H1 (cell line): Measurements from ENCODE around the gene NPFF. TPM values are rescaled to one million over a fixed set of nuclear protein-coding genes. Genes with fewer than 3 reads are reported as not detected.

ENCODE experiments used
- CTCF ChIA-PET: fragments of 300-600 bp; sonication (Branson Sonifier 250); formaldehyde crosslinking; loops from one replicate; lab custom pipeline; 2021; ENCODE audit not compliant: partially characterized antibody; lab: Charles Lee
- POLR2A ChIA-PET: fragments of 300-600 bp; sonication (Branson Sonifier 250); formaldehyde crosslinking; loops from one replicate; lab custom pipeline; 2021; ENCODE audit warnings: inconsistent platforms; ENCODE audit not compliant: partially characterized antibody; lab: Charles Lee
- DNase-seq, 2 experiments: peaks; one replicate each; pipeline versions ENCODE4 v3.0.0 to v3.0.0-alpha.2; 2010 to 2022; ENCODE audit warnings: low spot score in 2 of 2, low read depth in 1 of 2, mixed read lengths in 1 of 2
- FAIRE-seq: peaks from 2 replicates; lab custom pipeline; 2011; peaks lifted over from hg19 to GRCh38; lab: Jason Lieb, UNC
- H2AFZ ChIP-seq: 2 replicates; pipeline ENCODE4 v1.8.1; 2012; ENCODE audit warnings: low read length, inconsistent platforms
- H2AK5ac ChIP-seq: 2 replicates; pipeline ENCODE4 v1.6.1; 2013; ENCODE audit warnings: low read depth, low read length
- H2BK120ac ChIP-seq: replicated peaks from 2 replicates; pipeline ENCODE3; 2013; ENCODE audit warnings: low read depth, low read length, inconsistent platforms
- H2BK12ac ChIP-seq: 2 replicates; pipeline ENCODE4 v1.6.1; 2013; ENCODE audit warnings: low read depth, low read length
- H2BK15ac ChIP-seq: 2 replicates; pipeline ENCODE4 v1.6.1; 2013; ENCODE audit warnings: low read length
- H2BK20ac ChIP-seq: 2 replicates; pipeline ENCODE4 v1.6.1; 2013; ENCODE audit warnings: low read length
- H2BK5ac ChIP-seq: 2 replicates; pipeline ENCODE4 v1.6.1; 2013; ENCODE audit warnings: low read depth, low read length
- H3K14ac ChIP-seq: 2 replicates; pipeline ENCODE4 v1.6.1; 2013; ENCODE audit warnings: inconsistent platforms; ENCODE audit not compliant: insufficient read length
- H3K18ac ChIP-seq: 2 replicates; pipeline ENCODE4 v1.6.1; 2013; ENCODE audit warnings: low read length; ENCODE audit errors: extremely low read depth
- H3K23ac ChIP-seq: 2 replicates; pipeline ENCODE4 v1.6.1; 2013; ENCODE audit warnings: inconsistent platforms; ENCODE audit not compliant: insufficient read length
- H3K23me2 ChIP-seq: 2 replicates; pipeline ENCODE4 v1.6.1; 2013; ENCODE audit warnings: low read depth, low read length
- H3K27ac ChIP-seq: 2 replicates; pipeline ENCODE4 v1.6.1; 2011; ENCODE audit warnings: low read depth, low read length, inconsistent platforms
- H3K27me3 ChIP-seq, 4 experiments: replicated peaks in 1 of 4; 1 replicate in 1 of 4; 2 replicates in 3 of 4; pipeline versions ENCODE4 v1.6.1 to v1.8.1; 2011 to 2013; ENCODE audit warnings: low read length in 3 of 4, mild to moderate bottlenecking in 3 of 4, inconsistent platforms in 2 of 4, mixed read lengths in 2 of 4, moderate library complexity in 1 of 4; ENCODE audit not compliant: control insufficient read depth in 3 of 4, insufficient read depth in 3 of 4; ENCODE audit errors: extremely low read depth in 1 of 4
- H3K36me3 ChIP-seq, 4 experiments: 2 replicates each; pipeline versions ENCODE4 v1.6.1 to v1.8.1; 2011 to 2013; ENCODE audit warnings: mild to moderate bottlenecking in 4 of 4, low read length in 3 of 4, moderate library complexity in 2 of 4, control low read depth in 1 of 4, inconsistent platforms in 1 of 4; ENCODE audit not compliant: insufficient read depth in 4 of 4, control insufficient read depth in 2 of 4
- H3K4ac ChIP-seq: replicated peaks from 2 replicates; pipeline ENCODE3; 2013; ENCODE audit warnings: low read length, low read depth, mixed read lengths, inconsistent platforms; ENCODE audit not compliant: insufficient read length
- H3K4me1 ChIP-seq, 4 experiments: replicated peaks in 1 of 4; 1 replicate in 1 of 4; 2 replicates in 3 of 4; pipeline versions ENCODE4 v1.6.1 to v1.8.1; 2011 to 2013; ENCODE audit warnings: low read length in 3 of 4, inconsistent platforms in 2 of 4, mixed read lengths in 1 of 4; ENCODE audit not compliant: insufficient read depth in 4 of 4, control insufficient read depth in 3 of 4
- H3K4me2 ChIP-seq, 2 experiments: 2 replicates each; pipeline versions ENCODE4 v1.6.1 to v1.8.1; 2011 to 2013; ENCODE audit warnings: low read depth in 2 of 2, low read length in 2 of 2, control low read depth in 1 of 2, inconsistent platforms in 1 of 2, mild to moderate bottlenecking in 1 of 2; ENCODE audit not compliant: insufficient read depth in 1 of 2
- H3K4me3 ChIP-seq, 4 experiments: fragments of 200-600, 300-600 bp in 1 of 4; sonication (generic), shearing (Covaris generic), sonication (Bioruptor Twin) in 1 of 4; 2 replicates each; pipeline versions ENCODE4 v1.5.1 to v1.8.1; 2011 to 2016; ENCODE audit warnings: low read length in 4 of 4, low read depth in 3 of 4, control low read depth in 2 of 4, inconsistent platforms in 2 of 4, mild to moderate bottlenecking in 2 of 4, mixed read lengths in 1 of 4, moderate library complexity in 1 of 4; ENCODE audit not compliant: insufficient read depth in 2 of 4; ENCODE audit errors: extremely low read depth in 1 of 4
- H3K56ac ChIP-seq: replicated peaks from 2 replicates; pipeline ENCODE3; 2013; ENCODE audit warnings: low read depth, mild to moderate bottlenecking, mixed read lengths, low read length, inconsistent platforms; ENCODE audit not compliant: insufficient read length
- H3K79me1 ChIP-seq: 2 replicates; pipeline ENCODE4 v1.6.1; 2013; ENCODE audit warnings: low read depth, low read length, control low read depth
- H3K79me2 ChIP-seq, 2 experiments: 2 replicates each; pipeline versions ENCODE4 v1.6.1 to v1.8.1; 2012 to 2013; ENCODE audit warnings: low read length in 2 of 2, mild to moderate bottlenecking in 2 of 2, inconsistent platforms in 1 of 2; ENCODE audit not compliant: insufficient read depth in 2 of 2, control insufficient read depth in 1 of 2
- H3K9ac ChIP-seq, 4 experiments: replicated peaks in 1 of 4; 1 replicate in 1 of 4; 2 replicates in 3 of 4; pipeline versions ENCODE4 v1.6.1 to v1.8.1; 2011 to 2013; ENCODE audit warnings: low read depth in 3 of 4, low read length in 3 of 4, control low read depth in 2 of 4, mild to moderate bottlenecking in 2 of 4, moderate library complexity in 2 of 4, inconsistent platforms in 1 of 4; ENCODE audit errors: extremely low read depth in 1 of 4
- H3K9me3 ChIP-seq, 2 experiments: 2 replicates each; pipeline versions ENCODE4 v1.6.1 to v1.8.1; 2012 to 2013; ENCODE audit warnings: mild to moderate bottlenecking in 2 of 2, moderate library complexity in 2 of 2, control low read depth in 1 of 2, inconsistent platforms in 1 of 2, low read depth in 1 of 2, low read length in 1 of 2, mixed read lengths in 1 of 2; ENCODE audit not compliant: insufficient read depth in 2 of 2
- H4K20me1 ChIP-seq, 2 experiments: replicated peaks in 1 of 2; 2 replicates each; pipeline versions ENCODE3 to v1.8.1; 2011 to 2013; ENCODE audit warnings: inconsistent platforms in 2 of 2, low read length in 2 of 2, mild to moderate bottlenecking in 1 of 2; ENCODE audit not compliant: insufficient read depth in 2 of 2, control insufficient read depth in 1 of 2
- H4K5ac ChIP-seq: 2 replicates; pipeline ENCODE4 v1.6.1; 2013; ENCODE audit warnings: low read length, low read depth, mixed read lengths, inconsistent platforms; ENCODE audit not compliant: insufficient read length
- H4K8ac ChIP-seq: 2 replicates; pipeline ENCODE4 v1.8.0; 2013; ENCODE audit warnings: mild to moderate bottlenecking, moderate library complexity, low read length, inconsistent platforms; ENCODE audit not compliant: insufficient read depth; ENCODE audit errors: extremely low read depth
- H4K91ac ChIP-seq: replicated peaks from 2 replicates; pipeline ENCODE3; 2013; ENCODE audit warnings: low read length, mixed read lengths, inconsistent platforms; ENCODE audit not compliant: insufficient read length
- CBX8 ChIP-seq: fragments of 300-800, 300-1000 bp; sonication (generic); IDR thresholded peaks from 2 replicates; pipeline ENCODE4 v1.7.1; 2016; ENCODE audit warnings: low read depth, low read length, borderline replicate concordance
- CREB1 ChIP-seq: IDR thresholded peaks from 2 replicates; pipeline ENCODE4 v1.6.1; 2012; ENCODE audit warnings: inconsistent platforms
- EP300 ChIP-seq, 2 experiments: IDR thresholded peaks; 1 replicate in 1 of 2; 2 replicates in 1 of 2; pipeline ENCODE4 v1.6.1; 2011 to 2012; ENCODE audit warnings: low read depth in 2 of 2, low read length in 2 of 2, mild to moderate bottlenecking in 2 of 2, borderline replicate concordance in 1 of 2, inconsistent platforms in 1 of 2, moderate library complexity in 1 of 2
- FOSL1 ChIP-seq: IDR thresholded peaks from 2 replicates; pipeline ENCODE4 v1.6.1; 2011; ENCODE audit warnings: mild to moderate bottlenecking, low read depth, low read length, moderate library complexity; ENCODE audit not compliant: insufficient read depth
- HDAC2 ChIP-seq, 2 experiments: fragments of 300-600 bp in 1 of 2; sonication (generic) in 1 of 2; IDR thresholded peaks; 2 replicates each; pipeline ENCODE4 v1.6.1; 2011 to 2012; ENCODE audit warnings: low read depth in 2 of 2, low read length in 2 of 2, mild to moderate bottlenecking in 2 of 2, moderate library complexity in 2 of 2, borderline replicate concordance in 1 of 2, inconsistent platforms in 1 of 2
- JUN ChIP-seq: IDR thresholded peaks from 2 replicates; pipeline ENCODE4 v1.6.1; 2011; ENCODE audit warnings: low read depth, mild to moderate bottlenecking, improper control_type of control experiment, low read length
- NRF1 ChIP-seq: IDR thresholded peaks from 2 replicates; pipeline ENCODE4 v1.6.1; 2011; ENCODE audit warnings: mild to moderate bottlenecking, low read depth, low read length, improper control_type of control experiment
- PHF8 ChIP-seq: fragments of 200-600 bp; sonication (generic); conservative IDR thresholded peaks from 2 replicates; pipeline ENCODE4 v1.7.1; 2012; ENCODE audit warnings: low read depth, mild to moderate bottlenecking, inconsistent platforms, low read length, moderate library complexity
- POLR2A ChIP-seq, 2 experiments: IDR thresholded peaks; 1 replicate in 1 of 2; 2 replicates in 1 of 2; pipeline ENCODE4 v1.6.1; 2011; ENCODE audit warnings: low read depth in 2 of 2, low read length in 2 of 2, mild to moderate bottlenecking in 2 of 2; ENCODE audit errors: control extremely low read depth in 1 of 2
- POLR2AphosphoS5 ChIP-seq: IDR thresholded peaks from 2 replicates; pipeline ENCODE4 v1.6.1; 2011; ENCODE audit warnings: low read depth, low read length
- SIX5 ChIP-seq: IDR thresholded peaks from 2 replicates; pipeline ENCODE4 v1.6.1; 2011; ENCODE audit warnings: mild to moderate bottlenecking, low read depth, low read length
- TCF12 ChIP-seq: IDR thresholded peaks from 2 replicates; pipeline ENCODE4 v1.6.1; 2011; ENCODE audit warnings: low read depth, mild to moderate bottlenecking, low read length
- WGBS, 2 experiments: shearing (Covaris generic) in 1 of 2; methylation state at CpG; one replicate each; pipeline versions ENCODE4 v1.1.6 to v1.1.7; 2013 to 2015; ENCODE audit warnings: low lambda C conversion rate in 2 of 2, mixed read lengths in 2 of 2, inconsistent platforms in 1 of 2, low coverage in 1 of 2, missing lambda C conversion rate in 1 of 2; ENCODE audit not compliant: insufficient replicate concordance in 2 of 2, insufficient coverage in 1 of 2, insufficient read length in 1 of 2; ENCODE audit errors: extremely low coverage in 1 of 2, missing lambda C conversion rate in 1 of 2; 5-methylcytosine and 5-hydroxymethylcytosine counted together
- polyA plus RNA-seq, 7 experiments: library from polyadenylated mRNA; depleted of rRNA in 3 of 7; stranded (reverse) in 5 of 7; unstranded in 2 of 7; fragments of >200 nt in 5 of 7; fragments of 200-250 nt in 2 of 7; gene quantifications; 1 replicate in 5 of 7; 2 replicates in 1 of 7; 4 replicates in 1 of 7; pipeline versions ENCODE4 v1.2.1 to v1.2.3, GENCODE V29; 2011 to 2013; ENCODE audit warnings: missing spikeins in 2 of 7, mixed read lengths in 2 of 7
- total RNA-seq: library from RNA; stranded (reverse); fragmentation: NEBNext Ultra II Directional; extraction: Animal tissue kit (Norgen Biotek cat#: 25700); gene quantifications from 2 replicates; pipeline ENCODE4 v1.2.1, GENCODE V29; 2021

Gene NPFF
- total and polyA plus RNA-seq, 2 of the 8 experiments (the other 6 are each of a cell fraction or from before 2014, with no cell fraction given) = not detected

DNA sequence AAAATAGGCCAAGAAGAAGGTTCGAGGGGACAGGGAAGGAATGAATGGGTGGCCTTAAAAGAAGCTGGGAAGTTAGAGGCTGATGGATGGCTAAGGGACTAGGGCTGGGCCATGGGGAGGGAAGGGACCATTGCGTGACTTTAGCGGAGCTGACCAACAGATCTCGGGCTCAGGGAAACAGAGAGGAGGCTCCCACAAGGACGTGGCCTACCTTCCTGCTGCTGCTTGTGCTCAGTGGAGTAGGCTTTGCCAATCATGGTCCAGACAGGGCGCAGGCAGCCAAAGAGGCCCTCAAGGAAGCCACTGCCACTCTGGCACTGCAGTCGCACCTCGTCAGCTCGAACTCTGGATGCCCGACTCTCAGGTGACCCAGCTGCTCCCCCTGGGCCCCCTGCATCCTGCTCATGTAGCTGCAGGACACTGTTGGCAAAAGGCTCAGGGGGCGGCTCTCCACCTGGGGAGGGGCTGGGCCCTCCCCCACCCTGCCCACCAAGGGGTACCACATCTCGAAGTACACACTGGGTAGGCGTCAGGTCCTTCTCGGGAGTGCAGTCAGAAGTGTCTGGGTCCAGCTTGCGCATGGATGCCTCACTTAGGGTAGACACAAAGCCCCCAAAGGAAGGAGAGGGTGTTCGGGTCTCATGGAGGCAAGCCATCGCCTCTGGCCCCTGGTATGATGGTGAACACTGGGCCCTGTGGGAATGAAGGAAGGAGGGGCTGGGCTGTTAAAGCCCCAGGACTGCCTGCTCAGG lies 20.4 kb downstream of the NPFF start:
- H3K4me1 ChIP-seq = peaks cover 0 to 5% (median 0%) of the 10 kb centered on the region in 4 experiments; a peak in 2 of 7 replicates
- FAIRE-seq (no peak), DNase-seq (no peak)
- no peak overlapping the region for H3K4me3 ChIP-seq
- H3K9ac ChIP-seq = no peak overlapping the region
- no peak overlapping the region for H2AK5ac ChIP-seq
- ChIA-PET CTCF (interaction anchor here (1.0 to 6.7 kb wide), 6 partner anchors 10 to 135 kb away, joined by 3 to 51 read pairs (median 4); partner anchors contain the start of genes MAP3K12 and NPFF), POLR2A (interaction anchor here (0.7 to 67.0 kb wide), 3 partner anchors 7 to 65 kb away, joined by 3 to 3397 read pairs (median 3397); partner anchors contain the start of genes MAP3K12, NPFF, PCBP2 and PRR13)
- H4K5ac ChIP-seq = no peak overlapping the region
- no peaks in the 10 kb centered on the region for H3K79me2 ChIP-seq
- H3K9me3 ChIP-seq = no peaks in the 10 kb centered on the region
- H2BK120ac ChIP-seq = no peak overlapping the region
- H4K91ac ChIP-seq = no peak overlapping the region
- H3K4me2 ChIP-seq = no peak overlapping the region
- no peak overlapping the region for H3K14ac ChIP-seq
- no peaks in the 10 kb centered on the region for H3K23me2 ChIP-seq
- H2BK15ac ChIP-seq = no peak overlapping the region
- H3K4ac ChIP-seq = no peak overlapping the region
- H2BK20ac ChIP-seq = no peak overlapping the region
- no peak overlapping the region for H2AFZ ChIP-seq
- H3K23ac ChIP-seq = no peak overlapping the region
- H4K20me1 ChIP-seq = peaks cover 12 to 28% of the 10 kb centered on the region in 2 experiments
- 84% methylated on average over 17 of the region's 17 CpGs; no CpG with 5 or more reads in 1 of the 2 experiments for WGBS, 2 experiments
- H4K8ac ChIP-seq = peak overlapping the region; percentile 35; the same call in 1 of the 2 replicates
- no peaks in the 10 kb centered on the region for H3K27me3 ChIP-seq
- H3K56ac ChIP-seq = no peak overlapping the region
- H3K36me3 ChIP-seq = peaks cover 2 to 40% (median 14%) of the 10 kb centered on the region in 4 experiments; a peak in 5 of 8 replicates
- no peak overlapping the region for H2BK12ac ChIP-seq
- H3K27ac ChIP-seq = no peak overlapping the region
- H3K18ac ChIP-seq = no peak overlapping the region
- H2BK5ac ChIP-seq = no peak overlapping the region
- H3K79me1 ChIP-seq = no peaks in the 10 kb centered on the region
- TF ChIP-seq EP300 (IDR thresholded peaks at IDR 0.05; ENCODE audit: borderline replicate concordance in 1 of 2, low read depth in 2 of 2, low read length in 2 of 2) = no peak
- TF ChIP-seq POLR2AphosphoS5 = peak; percentile 36; the same call in 1 of the 2 replicates
- no peak for TF ChIP-seq HDAC2 (IDR thresholded peaks at IDR 0.05; ENCODE audit: borderline replicate concordance in 1 of 2, low read depth in 2 of 2, low read length in 2 of 2)
- no peak for TF ChIP-seq JUN
- TF ChIP-seq FOSL1 = no peak
- TF ChIP-seq CREB1 = no peak
- no peak for TF ChIP-seq TCF12
- TF ChIP-seq SIX5 = no peak
- no peak for TF ChIP-seq PHF8
- no peak for TF ChIP-seq CBX8
- peak in 1 of 2 experiments; percentile 32; a peak in 1 of 3 replicates for TF ChIP-seq POLR2A (IDR thresholded peaks at IDR 0.05; ENCODE audit: control extremely low read depth in 1 of 2, low read depth in 2 of 2, low read length in 2 of 2)
- no peak for TF ChIP-seq NRF1
